NCI-H187 treated with DMSO at 0.1 percent for 48 hours (cell line): ENCODE measurements around the gene SSC4D.

Source experiments
- DNase-seq: peaks from one replicate; lab custom pipeline; 2025; lab: John Stamatoyannopoulos, UW

SSC4D gene

DNA sequence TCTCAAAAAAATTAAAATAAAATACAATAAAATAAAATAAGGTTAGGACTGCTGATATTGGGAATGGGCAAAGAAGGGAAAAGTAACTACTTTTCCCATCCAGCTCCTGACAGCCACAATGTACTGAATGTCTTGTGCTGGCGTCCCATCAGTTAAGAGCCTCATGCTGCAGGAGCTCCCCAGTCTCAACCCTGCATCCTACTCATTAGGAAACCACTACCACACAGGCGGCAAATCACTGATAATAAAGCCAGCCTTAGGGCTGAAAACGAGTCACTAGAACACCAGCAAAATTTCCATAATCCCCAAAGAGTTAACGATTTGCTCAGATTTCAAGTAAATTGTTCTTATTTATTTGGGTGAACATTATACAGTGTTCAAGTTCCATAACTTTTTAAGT lies 55.0 kb downstream of the SSC4D start:
- no peak for DNase-seq

DNA sequence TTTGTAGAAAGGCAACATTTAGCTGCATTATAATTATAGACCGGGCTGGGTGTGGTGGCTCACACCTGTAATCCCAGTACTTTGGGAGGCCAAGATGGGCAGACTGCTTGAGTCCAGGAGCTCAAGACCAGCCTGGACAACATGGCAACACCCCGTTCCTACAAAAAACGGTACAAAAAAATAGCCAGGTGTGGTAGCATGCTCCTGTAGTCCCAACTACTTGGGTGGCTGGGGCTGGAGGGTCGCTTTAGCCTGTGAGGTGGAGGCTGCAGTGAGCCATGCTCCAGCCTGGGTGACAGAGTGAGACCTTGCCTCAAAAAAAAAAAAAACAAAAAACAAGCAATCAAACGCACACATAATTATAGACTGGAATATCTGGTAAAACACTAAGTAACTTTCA lies 55.8 kb downstream of the SSC4D start:
- no peak for DNase-seq

DNA sequence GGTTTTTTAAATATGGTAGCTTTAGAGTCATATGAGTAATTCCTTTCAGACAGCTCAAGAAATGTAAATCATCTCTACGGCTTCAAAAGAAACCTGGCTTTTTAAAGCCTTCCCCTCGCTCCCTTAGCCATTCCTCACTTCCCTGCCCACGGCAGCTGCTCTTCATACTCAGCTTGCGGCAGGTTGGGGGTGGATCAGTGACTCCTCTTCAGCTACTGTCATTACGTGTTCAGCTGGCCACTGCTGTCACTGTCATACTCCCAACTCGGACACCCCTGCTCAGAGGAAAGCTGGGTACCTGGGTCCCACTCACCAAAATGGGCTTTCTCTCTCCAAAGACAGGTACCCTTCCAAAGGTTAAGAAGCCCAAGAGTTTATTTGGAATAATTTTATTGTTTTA lies 57.3 kb downstream of the SSC4D start:
- no peak for DNase-seq

DNA sequence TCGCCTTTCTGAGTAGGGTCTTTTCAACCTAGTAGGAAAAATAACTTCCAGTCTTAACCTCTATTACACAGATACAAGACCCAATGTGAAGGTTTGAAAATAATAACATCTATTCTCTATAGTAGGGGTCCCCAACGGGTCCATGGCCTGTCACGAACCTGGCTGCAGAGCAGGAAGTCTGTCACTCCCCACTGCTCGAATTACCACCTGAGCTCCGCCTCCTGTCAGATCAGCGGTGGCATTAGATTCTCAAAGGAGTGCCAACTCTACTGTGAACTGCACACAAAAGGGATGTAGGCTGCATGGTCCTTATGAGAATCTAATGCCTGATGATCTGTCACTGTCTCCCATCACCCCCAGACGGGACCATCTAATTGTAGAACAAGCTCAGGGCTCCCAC lies 58.1 kb downstream of the SSC4D start:
- no peak for DNase-seq

DNA sequence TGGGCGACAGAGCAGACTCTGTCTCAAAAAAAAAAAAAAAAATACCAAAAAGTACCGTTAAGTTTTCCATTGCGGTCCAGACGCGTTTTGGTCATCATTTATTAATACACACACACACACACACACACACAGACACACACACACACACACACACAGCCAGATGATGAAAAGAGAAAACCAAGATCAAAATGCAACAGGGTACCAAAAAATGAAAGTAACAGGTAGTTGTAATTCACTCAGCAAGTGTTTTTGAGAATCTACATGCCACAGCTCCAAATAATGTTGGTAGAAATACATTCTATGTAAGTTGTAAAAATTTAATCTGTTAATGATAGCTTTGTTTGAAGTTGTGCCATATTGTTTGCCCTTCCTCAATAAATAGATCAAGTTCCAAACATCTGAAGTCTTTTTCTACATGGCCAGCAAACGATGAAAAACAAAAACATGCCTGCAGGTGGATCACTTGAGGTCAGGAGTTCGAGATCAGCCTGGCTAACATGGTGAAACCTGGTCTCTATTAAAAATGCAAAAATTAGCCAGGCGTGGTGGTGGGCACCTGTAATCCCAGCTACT lies 60.1 kb downstream of the SSC4D start:
- DNase-seq, result no peak

DNA sequence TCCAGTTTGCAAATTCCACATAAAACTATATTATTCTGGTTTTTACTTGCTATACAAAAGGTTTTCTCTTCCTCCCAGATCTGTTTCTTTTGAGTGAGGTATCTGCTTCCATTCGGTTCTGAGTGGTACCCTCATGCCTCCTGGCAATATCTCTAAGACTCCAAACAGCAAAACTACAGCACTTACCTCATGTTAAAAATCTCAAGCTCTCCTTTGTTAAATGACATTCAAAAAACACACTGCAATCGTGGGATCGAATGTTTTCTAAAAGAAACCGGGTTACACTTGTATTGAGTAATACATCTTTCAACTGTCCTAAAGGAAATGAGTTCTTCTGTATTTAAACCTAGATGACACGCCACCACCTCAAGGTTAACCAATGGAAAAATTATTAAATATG lies 61.8 kb downstream of the SSC4D start:
- no peak for DNase-seq

DNA sequence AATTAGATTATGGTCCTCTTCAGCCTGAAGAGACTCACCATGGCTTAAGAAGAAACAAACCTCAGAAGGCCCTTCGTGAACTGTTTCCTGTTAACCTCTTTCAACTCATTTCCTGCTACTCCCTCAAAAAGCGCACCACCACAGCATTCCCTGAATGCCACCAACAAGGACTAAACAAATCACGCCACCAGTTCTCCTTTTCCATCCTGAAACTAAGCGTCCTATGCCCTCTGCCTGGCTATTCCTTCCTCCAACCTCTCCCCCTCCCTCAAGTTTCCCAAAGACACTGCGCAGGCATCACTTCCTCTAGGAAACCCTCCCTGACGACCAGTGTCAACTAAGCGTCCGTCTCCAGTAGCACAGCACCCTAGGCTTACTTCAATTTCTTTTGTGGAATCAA lies 62.7 kb downstream of the SSC4D start:
- no peak for DNase-seq

DNA sequence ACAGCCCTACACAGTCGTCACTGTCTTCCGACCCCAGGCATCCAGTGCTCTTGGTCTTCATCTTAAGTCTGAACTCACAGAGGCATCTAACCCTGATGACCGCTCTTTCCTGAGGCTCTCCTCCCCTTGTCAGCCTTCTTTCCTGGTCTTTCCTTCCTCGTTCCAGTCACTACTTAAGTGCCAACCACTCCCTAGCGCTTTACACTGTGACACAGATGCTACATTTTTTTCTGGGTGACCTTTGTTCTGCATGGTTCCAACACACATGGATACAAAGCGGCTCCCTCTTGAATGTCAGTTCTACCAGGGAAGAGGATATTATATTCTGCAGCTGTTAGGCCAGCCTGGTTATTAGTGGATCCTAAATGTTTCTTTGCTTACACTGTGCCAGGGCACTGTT lies 63.4 kb downstream of the SSC4D start:
- DNase-seq, result no peak

DNA sequence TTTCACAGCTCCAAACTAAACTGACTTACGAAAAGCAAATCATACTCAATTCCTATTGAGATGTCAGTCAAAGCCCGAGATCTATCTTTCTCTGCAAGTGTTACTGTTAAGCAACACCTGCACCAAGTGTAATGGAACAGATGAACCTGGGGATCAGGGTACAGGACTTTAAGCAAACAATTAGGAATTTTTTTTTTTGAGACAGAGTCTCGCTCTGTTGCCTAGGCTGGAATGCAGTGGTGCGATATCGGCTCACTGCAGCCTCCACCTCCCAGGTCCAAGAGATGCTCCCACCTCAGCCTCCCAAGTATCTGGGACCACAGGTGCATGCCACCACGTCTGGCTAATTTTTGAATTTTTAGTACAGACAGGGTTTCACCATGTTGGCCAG lies 65.6 kb downstream of the SSC4D start:
- DNase-seq, result no peak

DNA sequence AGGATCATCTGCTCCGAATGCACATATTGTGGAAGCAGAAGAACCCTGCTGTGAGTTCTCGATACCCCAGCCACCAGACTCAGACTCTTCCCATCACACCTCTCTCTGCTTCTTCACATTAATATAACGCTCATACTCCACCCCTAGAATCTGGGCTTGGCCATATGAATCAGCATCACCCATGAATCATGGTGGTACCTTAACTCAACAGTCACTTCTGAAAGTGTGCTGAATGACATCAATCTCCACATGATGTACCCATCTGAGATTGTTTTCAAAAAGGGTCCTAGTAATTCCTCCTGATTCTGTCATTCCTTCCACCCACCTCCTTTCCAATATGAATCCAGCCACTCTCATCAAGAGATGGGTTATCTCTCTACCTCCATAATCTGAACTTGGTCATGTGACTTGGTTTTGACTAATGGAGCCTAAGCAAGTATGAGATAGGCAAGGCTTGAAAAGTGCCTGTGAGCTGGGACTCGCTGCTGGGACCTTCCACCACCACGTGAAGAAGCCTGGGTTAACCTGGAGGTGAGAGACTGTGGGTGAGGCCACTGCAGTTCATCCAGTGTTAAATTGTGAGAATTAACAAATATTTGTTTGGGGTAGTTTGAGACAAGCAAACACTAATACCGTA lies 66.1 kb downstream of the SSC4D start:
- no peak for DNase-seq

DNA sequence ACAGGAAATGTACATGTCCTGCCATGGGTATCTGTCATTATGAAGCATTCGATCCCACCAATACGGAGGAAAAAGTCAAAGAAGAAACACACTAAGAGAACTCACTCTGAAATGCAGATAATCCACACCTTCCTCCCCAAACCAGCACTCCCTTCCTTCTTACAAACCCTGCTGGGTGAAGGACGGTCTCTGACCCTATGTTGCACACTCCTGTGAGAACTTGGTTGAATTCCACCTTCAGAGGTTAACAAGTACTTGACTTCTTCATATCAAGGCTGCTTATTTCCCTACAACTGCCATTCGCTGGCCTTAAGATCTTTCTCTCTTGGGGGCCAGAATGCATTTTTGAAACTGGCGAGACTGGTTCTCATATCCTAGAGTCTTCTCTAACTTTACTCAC lies 67.3 kb downstream of the SSC4D start:
- no peak for DNase-seq

DNA sequence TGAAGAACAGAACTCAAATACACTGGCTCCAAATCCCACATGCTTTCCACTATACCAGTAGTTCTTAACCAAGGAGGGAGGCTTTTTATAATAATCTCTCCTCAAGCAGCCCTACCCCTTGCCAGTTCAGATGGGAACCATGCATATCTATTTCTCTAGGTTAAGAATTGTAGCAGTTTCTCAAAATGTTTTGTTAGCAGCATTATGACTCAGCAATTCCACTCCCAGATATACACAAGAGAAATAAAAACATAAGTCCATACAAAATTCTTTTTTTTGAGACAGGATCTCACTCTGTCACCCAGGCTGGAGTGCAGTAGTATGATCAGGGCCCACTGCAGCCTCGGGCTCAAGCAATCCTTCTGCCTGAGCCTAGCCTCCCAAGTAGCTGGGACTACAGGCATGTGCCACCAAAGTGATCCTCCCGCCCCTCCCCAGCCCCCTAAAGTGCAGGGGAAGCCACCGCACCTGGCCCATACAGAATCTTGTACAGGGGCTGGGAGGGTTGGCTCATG lies 68.8 kb downstream of the SSC4D start:
- DNase-seq, result no peak
